SK-N-SH (cell line): Measurements from ENCODE around the gene QKI. TPM values are rescaled to one million over a fixed set of nuclear protein-coding genes. Genes with fewer than 3 reads are reported as not detected.

Experiments used
- CTCF ChIA-PET: fragments of 300-600, 350-600 bp; formaldehyde crosslinking; extraction: SDS; loops from one replicate; lab custom pipeline; 2021; lab: Yijun Ruan, JAX
- POLR2A ChIA-PET: fragments of 350-600 bp; sonication (Branson Sonifier 250); formaldehyde crosslinking; extraction: SDS; loops from one replicate; lab custom pipeline; 2020; ENCODE audit warnings: antibody characterized with exemption, inconsistent platforms; lab: Yijun Ruan, JAX
- DNase-seq: peaks from one replicate; pipeline ENCODE4 v3.0.0; 2012
- H2AFZ ChIP-seq: fragments of 200-600 bp; sonication (generic); 2 replicates; pipeline ENCODE4 v1.8.1; 2016; ENCODE audit warnings: antibody characterized with exemption, mild to moderate bottlenecking, low read depth
- H3F3A ChIP-seq: fragments of 200-600 bp; sonication (generic); replicated peaks from 2 replicates; pipeline ENCODE3; 2016; ENCODE audit warnings: antibody characterized with exemption, mild to moderate bottlenecking; ENCODE audit not compliant: insufficient read depth
- H3K27ac ChIP-seq, 2 experiments: fragments of 200-500 bp in 1 of 2; fragments of 200-600 bp in 1 of 2; sonication (Bioruptor generic) in 1 of 2; sonication (generic), shearing (Covaris generic) in 1 of 2; 2 replicates each; pipeline versions ENCODE4 v1.5.1 to v1.6.1; 2014 to 2016; ENCODE audit warnings: low read depth in 2 of 2, inconsistent platforms in 1 of 2, low read length in 1 of 2, mild to moderate bottlenecking in 1 of 2, mixed read lengths in 1 of 2
- H3K27me3 ChIP-seq: fragments of 200-600 bp; sonication (generic), shearing (Covaris generic); 2 replicates; pipeline ENCODE4 v1.6.1; 2016; ENCODE audit warnings: mixed run types; ENCODE audit not compliant: insufficient read depth
- H3K36me3 ChIP-seq, 2 experiments: fragments of 200-500 bp in 1 of 2; fragments of 200-600 bp in 1 of 2; sonication (Bioruptor generic) in 1 of 2; sonication (generic) in 1 of 2; replicated peaks in 1 of 2; 2 replicates each; pipeline versions ENCODE3 to v1.5.1; 2014 to 2016; ENCODE audit warnings: low read length in 1 of 2, mild to moderate bottlenecking in 1 of 2; ENCODE audit not compliant: insufficient read depth in 2 of 2, control insufficient read depth in 1 of 2
- H3K4me1 ChIP-seq, 2 experiments: fragments of 200-500 bp in 1 of 2; fragments of 200-600 bp in 1 of 2; sonication (Bioruptor generic) in 1 of 2; sonication (generic), shearing (Covaris generic) in 1 of 2; 2 replicates each; pipeline versions ENCODE4 v1.5.1 to v1.6.1; 2014 to 2016; ENCODE audit warnings: low read depth in 1 of 2, low read length in 1 of 2, mixed run types in 1 of 2; ENCODE audit not compliant: insufficient read depth in 2 of 2, control insufficient read depth in 1 of 2
- H3K4me2 ChIP-seq: fragments of 200-600 bp; sonication (generic), shearing (Covaris generic); 2 replicates; pipeline ENCODE4 v1.6.1; 2017; ENCODE audit warnings: mixed run types
- H3K4me3 ChIP-seq, 2 experiments: fragments of 200-500 bp in 1 of 2; fragments of 200-600 bp in 1 of 2; sonication (Bioruptor generic) in 1 of 2; sonication (generic), shearing (Covaris generic) in 1 of 2; 2 replicates each; pipeline versions ENCODE4 v1.5.1 to v1.8.1; 2014 to 2016; ENCODE audit warnings: low read depth in 2 of 2, inconsistent platforms in 1 of 2, low read length in 1 of 2, mild to moderate bottlenecking in 1 of 2, mixed read lengths in 1 of 2, moderate library complexity in 1 of 2
- H3K79me2 ChIP-seq: fragments of 200-600 bp; sonication (generic); 2 replicates; pipeline ENCODE4 v1.8.1; 2017; ENCODE audit warnings: mild to moderate bottlenecking; ENCODE audit not compliant: insufficient read depth
- H3K9ac ChIP-seq: fragments of 200-600 bp; sonication (generic); 2 replicates; pipeline ENCODE4 v1.6.1; 2017; ENCODE audit warnings: mixed run types
- H3K9me2 ChIP-seq: fragments of 200-600 bp; sonication (generic); 2 replicates; pipeline ENCODE4 v1.6.1; 2017; ENCODE audit warnings: mixed run types
- H3K9me3 ChIP-seq: fragments of 200-600 bp; sonication (generic); 2 replicates; pipeline ENCODE4 v1.6.1; 2017; ENCODE audit warnings: mixed run types, mild to moderate bottlenecking, moderate library complexity
- H4K20me1 ChIP-seq: fragments of 200-600 bp; sonication (generic); 2 replicates; pipeline ENCODE4 v1.6.1; 2017; ENCODE audit warnings: mild to moderate bottlenecking, mixed run types; ENCODE audit not compliant: insufficient read depth
- EP300 ChIP-seq, 2 experiments: IDR thresholded peaks; 2 replicates each; pipeline versions ENCODE4 v1.4.0 to v1.6.1; 2012; ENCODE audit warnings: borderline replicate concordance in 1 of 2, low read depth in 1 of 2, low read length in 1 of 2
- EZH2phosphoT487 ChIP-seq: fragments of 200-600 bp; sonication (generic); IDR thresholded peaks from 2 replicates; pipeline ENCODE4 v1.6.1; 2017; ENCODE audit warnings: low read depth, mixed run types, mild to moderate bottlenecking, antibody characterized with exemption, moderate library complexity, borderline replicate concordance
- FOSL2 ChIP-seq: IDR thresholded peaks from 2 replicates; pipeline ENCODE4 v1.4.0; 2012; ENCODE audit warnings: low read depth, mild to moderate bottlenecking, moderate library complexity, borderline replicate concordance
- FOXJ3 ChIP-seq: sonication (generic); formaldehyde crosslinking; IDR thresholded peaks from 2 replicates; pipeline ENCODE4 v1.5.1; 2020; ENCODE audit warnings: mild to moderate bottlenecking, missing genetic modification reagents
- FOXM1 ChIP-seq: IDR thresholded peaks from 2 replicates; pipeline ENCODE4 v1.4.0; 2012; ENCODE audit warnings: low read depth, mild to moderate bottlenecking
- GABPA ChIP-seq: IDR thresholded peaks from 2 replicates; pipeline ENCODE4 v1.4.0; 2012; ENCODE audit warnings: low read depth, mild to moderate bottlenecking
- GATA2 ChIP-seq: sonication (generic); formaldehyde crosslinking; IDR thresholded peaks from 2 replicates; pipeline ENCODE4 v1.5.0; 2020; ENCODE audit warnings: mild to moderate bottlenecking, missing genetic modification reagents
- IRF3 ChIP-seq: fragments of 150-350 bp; IDR thresholded peaks from 2 replicates; pipeline ENCODE4 v1.6.1; 2016; ENCODE audit warnings: mild to moderate bottlenecking, low read depth, low read length
- MAX ChIP-seq: IDR thresholded peaks from 2 replicates; pipeline ENCODE4 v1.4.0; 2012; ENCODE audit warnings: low read depth
- MEF2A ChIP-seq: IDR thresholded peaks from 2 replicates; pipeline ENCODE4 v1.4.0; 2012; ENCODE audit warnings: low read depth, borderline replicate concordance
- MXI1 ChIP-seq: IDR thresholded peaks from 2 replicates; pipeline ENCODE4 v1.6.1; 2012; ENCODE audit warnings: mild to moderate bottlenecking, low read depth, low read length, improper control_type of control experiment
- NFIC ChIP-seq: IDR thresholded peaks from 2 replicates; pipeline ENCODE4 v1.4.0; 2012; ENCODE audit warnings: borderline replicate concordance
- PBX3 ChIP-seq: IDR thresholded peaks from 2 replicates; pipeline ENCODE4; 2012
- POLR2AphosphoS5 ChIP-seq: IDR thresholded peaks from 2 replicates; pipeline ENCODE4 v1.6.1; 2012; ENCODE audit warnings: low read depth, low read length
- RCOR1 ChIP-seq: fragments of 150-350 bp; IDR thresholded peaks from 2 replicates; pipeline ENCODE4 v1.6.1; 2017; ENCODE audit warnings: antibody characterized with exemption, low read length
- REST ChIP-seq: IDR thresholded peaks from 2 replicates; pipeline ENCODE4 v1.6.1; 2012; ENCODE audit warnings: mild to moderate bottlenecking, low read depth, low read length, moderate library complexity
- RFX5 ChIP-seq: IDR thresholded peaks from 2 replicates; pipeline ENCODE4 v1.6.1; 2012; ENCODE audit warnings: mild to moderate bottlenecking, improper control_type of control experiment, low read length
- RXRA ChIP-seq: IDR thresholded peaks from 2 replicates; pipeline ENCODE4 v1.4.0; 2012; ENCODE audit warnings: low read depth, mild to moderate bottlenecking, borderline replicate concordance
- SIN3A ChIP-seq: IDR thresholded peaks from 2 replicates; pipeline ENCODE4 v1.6.1; 2012; ENCODE audit warnings: low read depth, mild to moderate bottlenecking, low read length, moderate library complexity, borderline replicate concordance
- SMC3 ChIP-seq: IDR thresholded peaks from 2 replicates; pipeline ENCODE4 v1.6.1; 2012; ENCODE audit warnings: low read depth, low read length, improper control_type of control experiment
- TAF1 ChIP-seq: IDR thresholded peaks from 2 replicates; pipeline ENCODE4 v1.6.1; 2012; ENCODE audit warnings: low read depth, mild to moderate bottlenecking, low read length, moderate library complexity, borderline replicate concordance
- TCF12 ChIP-seq: IDR thresholded peaks from 2 replicates; pipeline ENCODE4 v1.4.0; 2012
- TEAD4 ChIP-seq: IDR thresholded peaks from 2 replicates; pipeline ENCODE4 v1.4.0; 2012; ENCODE audit warnings: mild to moderate bottlenecking, borderline replicate concordance; ENCODE audit not compliant: insufficient read depth
- USF2 ChIP-seq: fragments of 150-350 bp; IDR thresholded peaks from 2 replicates; pipeline ENCODE4 v1.6.1; 2017; ENCODE audit warnings: antibody characterized with exemption, low read length, low read depth, borderline replicate concordance
- YY1 ChIP-seq: IDR thresholded peaks from 2 replicates; pipeline ENCODE4 v1.4.0; 2012; ENCODE audit warnings: low read depth, mild to moderate bottlenecking
- ZBTB33 ChIP-seq: IDR thresholded peaks from 2 replicates; pipeline ENCODE4 v1.4.0; 2012; ENCODE audit warnings: low read depth, borderline replicate concordance
- WGBS: methylation state at CpG from one replicate; pipeline ENCODE4 v1.1.6; 2017; ENCODE audit warnings: low lambda C conversion rate; 5-methylcytosine and 5-hydroxymethylcytosine counted together
- polyA plus RNA-seq, 3 experiments: library from polyadenylated mRNA; depleted of rRNA; stranded (reverse); fragments of >200 nt; gene quantifications; 2 replicates each; pipeline ENCODE4 v1.2.3, GENCODE V29; 2012

The QKI gene
- polyA plus RNA-seq, 1 of the 3 experiments (the other 2 are of a cell fraction): 51.1 TPM

- peaks cover 0 to 2% of the 10 kb centered on the region in 2 experiments; a peak in 1 of 4 replicates for H3K4me1 ChIP-seq
- no peak overlapping the region for H2AFZ ChIP-seq
- no peak overlapping the region for H3K9ac ChIP-seq
- H3K4me2 ChIP-seq: no peak overlapping the region
- ChIA-PET CTCF (interaction anchor here (1.3 kb wide), 1 partner anchor 10 kb away, joined by 3 read pairs; no protein-coding TSS in a partner anchor), POLR2A (no interaction called here)
- no peaks in the 10 kb centered on the region for H3K27me3 ChIP-seq
- H3K4me3 ChIP-seq: no peak overlapping the region
- TF ChIP-seq FOXJ3 (no peak), FOSL2 (no peak), POLR2AphosphoS5 (no peak), NFIC (peak; percentile 78), PBX3 (no peak), REST (no peak), TAF1 (no peak), MAX (no peak), TCF12 (no peak), SMC3 (no peak), RXRA (no peak), FOXM1 (no peak), RFX5 (no peak), MXI1 (no peak), GATA2 (CRISPR knock-in tag) (peak; percentile 72), IRF3 (no peak), USF2 (no peak), EZH2phosphoT487 (no peak), YY1 (no peak), MEF2A (no peak), RCOR1 (peak; percentile 56; the same call in 1 of the 2 replicates), EP300 (IDR thresholded peaks at IDR 0.05; ENCODE audit: borderline replicate concordance in 1 of 2, low read depth in 1 of 2, low read length in 1 of 2) (no peak), SIN3A (no peak), TEAD4 (no peak), GABPA (no peak), ZBTB33 (no peak)
- H3K79me2 ChIP-seq: peaks cover 99% of the 10 kb centered on the region
- WGBS: 86% methylated on average over 4 of the region's 4 CpGs
- peaks cover 91% of the 10 kb centered on the region for H4K20me1 ChIP-seq
- no peaks in the 10 kb centered on the region for H3K9me2 ChIP-seq
- no peak overlapping the region for H3K27ac ChIP-seq
- DNase-seq: peak; percentile 48
- no peaks in the 10 kb centered on the region for H3K9me3 ChIP-seq
- H3F3A ChIP-seq: no peaks in the 10 kb centered on the region
- H3K36me3 ChIP-seq: no peaks in the 10 kb centered on the region
Observed at GRCh38 chr6:163438940-163439335, 24.4 kb downstream of the QKI start.
